ENCODE measurements around the gene SHD. TPM values are rescaled to one million over a fixed set of nuclear protein-coding genes. Genes with fewer than 3 reads are reported as not detected.

SHD gene
- total RNA-seq, 1 experiment from 2014 or later: 4.4 TPM

- no peak overlapping the region for H2BK20ac ChIP-seq (ENCODE audit: low read depth, low read length, poor library complexity, severe bottlenecking)
- no peak overlapping the region for H3K4ac ChIP-seq (ENCODE audit: low read depth, low read length)
- H2BK15ac ChIP-seq (ENCODE audit: low read depth, low read length): no peak overlapping the region
- H3K9me3 Mint-ChIP-seq: peaks cover 0 to 4% of the 10 kb centered on the region in 2 experiments; a peak in 1 of 5 replicates
- no peak overlapping the region for H3K27ac ChIP-seq (ENCODE audit: insufficient read length, low read depth, low read length)
- H2AFZ ChIP-seq (ENCODE audit: low read length): no peak overlapping the region
- H3T11ph ChIP-seq (ENCODE audit: low read length): no peak overlapping the region
- H3K27ac Mint-ChIP-seq: no peak overlapping the region
- no peak for DNase-seq
- H2BK5ac ChIP-seq (ENCODE audit: insufficient read length, low read length): no peak overlapping the region
- no peaks in the 10 kb centered on the region for H3K79me1 ChIP-seq (ENCODE audit: insufficient read depth, low read depth, low read length, poor library complexity, severe bottlenecking)
- no peak overlapping the region; the same call in 1 of the 2 replicates for H3K14ac ChIP-seq (ENCODE audit: insufficient read depth, low read length)
- no peaks in the 10 kb centered on the region for H3K79me2 ChIP-seq (ENCODE audit: insufficient read depth, low read length)
- H4K8ac ChIP-seq (replicated peaks; ENCODE audit: insufficient read length, low read depth, low read length): no peak overlapping the region
- peaks cover 7 to 18% (median 10%) of the 10 kb centered on the region in 3 experiments for H3K36me3 Mint-ChIP-seq (ENCODE audit: insufficient read depth in 1 of 3, low read depth in 3 of 3)
- H3K9me3 ChIP-seq (ENCODE audit: control insufficient read depth, low read depth, low read length): no peaks in the 10 kb centered on the region
- H3K27me3 ChIP-seq (ENCODE audit: insufficient read depth, low read length): no peaks in the 10 kb centered on the region
- H3K27me3 Mint-ChIP-seq (ENCODE audit: low read depth): peaks cover 6% of the 10 kb centered on the region
- H4K5ac ChIP-seq (ENCODE audit: insufficient read length, low read depth, low read length): no peak overlapping the region
- no peak overlapping the region for H3K56ac ChIP-seq (ENCODE audit: insufficient read length, low read depth, low read length)
- H3K18ac ChIP-seq (ENCODE audit: insufficient read length, low read depth, low read length): no peak overlapping the region
- H3K4me1 Mint-ChIP-seq: peaks cover 10 to 15% of the 10 kb centered on the region in 2 experiments
- H3K4me1 ChIP-seq (ENCODE audit: insufficient read depth, low read length): peaks cover 2% of the 10 kb centered on the region; the same call in 1 of the 2 replicates
- H3K4me3 Mint-ChIP-seq: peak overlapping the region in 1 of 2 experiments; percentile 56; a peak in 2 of 5 replicates
- H2BK120ac ChIP-seq (ENCODE audit: low read depth, low read length, poor library complexity, severe bottlenecking): no peak overlapping the region
- no peak overlapping the region for H4K91ac ChIP-seq (ENCODE audit: insufficient read length, low read depth, low read length)
- H3K23me2 ChIP-seq (ENCODE audit: insufficient read length, low read depth, low read length, poor library complexity, severe bottlenecking): peaks cover 9% of the 10 kb centered on the region
- H3K23ac ChIP-seq (ENCODE audit: insufficient read length, low read depth, low read length): no peak overlapping the region
- H4K20me1 ChIP-seq (ENCODE audit: control insufficient read depth, insufficient read depth, insufficient read length): no peaks in the 10 kb centered on the region
- H2AK5ac ChIP-seq (ENCODE audit: insufficient read length, low read length): no peak overlapping the region
- no peak overlapping the region for H3K4me2 ChIP-seq (ENCODE audit: insufficient read depth, insufficient read length, low read length)
- no peak for TF ChIP-seq CTCF (conservative IDR thresholded peaks at IDR 0.05)
- no CpG with 5 or more reads among the region's 19 CpGs for WGBS (ENCODE audit: extremely low coverage, insufficient read length, low lambda C conversion rate)
- no peak overlapping the region for H3K9ac ChIP-seq (ENCODE audit: extremely low read depth, insufficient read length, low read length)
- no peak overlapping the region for H2BK12ac ChIP-seq (ENCODE audit: insufficient read length, low read depth, low read length)
These were observed 50.8 kb downstream of the SHD start for GRCh38 chr19:4329858-4330257.

All from H9 (cell line).